Mesothelial cell of epicardium (in vitro differentiated cells): Measurements from ENCODE around the gene IDNK. TPM values are rescaled to one million over a fixed set of nuclear protein-coding genes. Genes with fewer than 3 reads are reported as not detected.

Source experiments
- DNase-seq, 2 experiments: peaks; one replicate each; pipeline ENCODE4 v3.0.0; 2021; ENCODE audit warnings: low spot score in 2 of 2; ENCODE audit not compliant: unreplicated experiment in 2 of 2
- H3K27ac Mint-ChIP-seq: 2 replicates; pipeline ENCODE4 v1.8.0; 2021; ENCODE audit warnings: mixed read lengths
- H3K27me3 Mint-ChIP-seq: 2 replicates; pipeline ENCODE4 v1.8.0; 2021; ENCODE audit warnings: low read depth, mixed read lengths
- H3K36me3 Mint-ChIP-seq: 2 replicates; pipeline ENCODE4 v1.8.0; 2021; ENCODE audit warnings: mixed read lengths
- H3K4me1 Mint-ChIP-seq: 2 replicates; pipeline ENCODE4 v1.8.0; 2021; ENCODE audit warnings: mixed read lengths
- H3K4me3 Mint-ChIP-seq: 2 replicates; pipeline ENCODE4 v1.8.0; 2021; ENCODE audit warnings: mild to moderate bottlenecking, moderate library complexity, mixed read lengths
- H3K9me3 Mint-ChIP-seq: 2 replicates; pipeline ENCODE4 v1.8.0; 2021; ENCODE audit warnings: mixed read lengths
- total RNA-seq: library from RNA; stranded (reverse); gene quantifications from 3 replicates; pipeline ENCODE4 v1.2.1, GENCODE V29; 2021
- TF ChIP-seq, protein P1 (sequence below): fragments of 200-600 bp; sonication (generic); IDR thresholded peaks from one replicate; pipeline ENCODE4 v1.5.0; 2021; ENCODE audit warnings: antibody characterized with exemption; ENCODE audit not compliant: unreplicated experiment

The IDNK gene
- total RNA-seq, 1 donor from 2014 or later, result 3.3 TPM

DNA sequence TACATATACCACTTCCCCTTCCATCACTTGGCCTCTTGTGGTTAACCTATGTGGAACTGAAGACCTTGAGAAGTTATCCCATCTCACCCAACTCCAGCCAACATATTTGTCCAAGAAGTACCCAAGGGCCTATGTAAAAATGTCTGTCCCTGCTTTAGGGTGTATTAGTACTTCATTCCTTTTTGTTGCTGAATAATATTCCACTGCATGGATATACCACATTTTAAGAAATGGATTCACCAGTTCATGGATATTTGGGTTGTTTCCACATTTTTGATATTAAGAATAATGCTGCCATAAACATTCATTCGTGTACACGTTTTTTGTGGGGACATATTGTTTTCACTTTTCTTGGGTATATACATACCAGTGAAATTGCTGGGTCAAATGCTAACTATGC, 28.6 kb downstream of the IDNK start:
- TF ChIP-seq, protein P1, sequence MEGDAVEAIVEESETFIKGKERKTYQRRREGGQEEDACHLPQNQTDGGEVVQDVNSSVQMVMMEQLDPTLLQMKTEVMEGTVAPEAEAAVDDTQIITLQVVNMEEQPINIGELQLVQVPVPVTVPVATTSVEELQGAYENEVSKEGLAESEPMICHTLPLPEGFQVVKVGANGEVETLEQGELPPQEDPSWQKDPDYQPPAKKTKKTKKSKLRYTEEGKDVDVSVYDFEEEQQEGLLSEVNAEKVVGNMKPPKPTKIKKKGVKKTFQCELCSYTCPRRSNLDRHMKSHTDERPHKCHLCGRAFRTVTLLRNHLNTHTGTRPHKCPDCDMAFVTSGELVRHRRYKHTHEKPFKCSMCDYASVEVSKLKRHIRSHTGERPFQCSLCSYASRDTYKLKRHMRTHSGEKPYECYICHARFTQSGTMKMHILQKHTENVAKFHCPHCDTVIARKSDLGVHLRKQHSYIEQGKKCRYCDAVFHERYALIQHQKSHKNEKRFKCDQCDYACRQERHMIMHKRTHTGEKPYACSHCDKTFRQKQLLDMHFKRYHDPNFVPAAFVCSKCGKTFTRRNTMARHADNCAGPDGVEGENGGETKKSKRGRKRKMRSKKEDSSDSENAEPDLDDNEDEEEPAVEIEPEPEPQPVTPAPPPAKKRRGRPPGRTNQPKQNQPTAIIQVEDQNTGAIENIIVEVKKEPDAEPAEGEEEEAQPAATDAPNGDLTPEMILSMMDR, result no peak
- Mint-ChIP-seq H3K4me3 (no peak overlapping the region), H3K27me3 (no peaks in the 10 kb centered on the region), H3K36me3 (peaks cover 55% of the 10 kb centered on the region), H3K4me1 (no peaks in the 10 kb centered on the region), H3K27ac (no peak overlapping the region), H3K9me3 (peaks cover 24% of the 10 kb centered on the region)
- no peak for DNase-seq

DNA sequence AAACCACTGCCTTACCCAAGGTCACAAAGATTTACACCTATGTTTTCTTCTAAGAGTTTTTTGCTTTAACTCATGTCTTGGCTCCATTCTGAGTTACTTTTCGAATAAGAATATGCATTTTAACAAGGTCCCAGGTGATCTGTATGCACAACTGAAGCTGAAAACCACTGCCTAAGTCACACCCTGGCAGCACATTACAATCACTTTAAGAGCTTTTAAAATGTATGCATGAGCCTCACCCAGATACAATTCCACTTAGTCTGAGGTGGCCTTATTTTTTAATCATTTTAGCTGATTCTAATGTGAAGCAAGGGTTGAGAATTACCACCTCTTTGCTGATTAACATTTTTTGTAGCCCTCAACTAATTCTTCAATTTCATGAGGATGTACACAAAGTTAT, 29.5 kb downstream of the IDNK start:
- Mint-ChIP-seq H3K27me3 (no peaks in the 10 kb centered on the region), H3K4me1 (no peaks in the 10 kb centered on the region), H3K36me3 (peaks cover 55% of the 10 kb centered on the region), H3K9me3 (peaks cover 24% of the 10 kb centered on the region), H3K27ac (no peak overlapping the region), H3K4me3 (no peak overlapping the region)
- TF ChIP-seq, protein P1, result no peak
- DNase-seq, result no peak

DNA sequence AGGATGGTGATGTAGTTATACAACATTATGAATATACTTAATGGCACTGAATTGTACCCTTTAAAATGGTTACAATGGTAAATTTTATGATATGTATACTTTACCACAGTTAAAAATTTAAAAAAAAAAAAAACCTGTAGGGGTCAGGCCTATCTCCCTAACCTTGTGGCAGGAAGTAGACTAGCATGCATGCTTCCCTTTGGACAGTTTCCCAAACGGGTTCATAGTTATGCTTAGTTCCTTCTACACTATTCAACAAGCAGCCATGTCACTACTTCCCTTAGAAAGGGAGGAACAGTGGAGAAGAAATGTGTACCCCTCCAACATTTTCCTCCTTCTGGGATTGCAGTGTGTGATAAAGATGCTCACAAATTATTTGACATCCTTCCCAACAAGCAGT, 32.5 kb downstream of the IDNK start:
- peaks cover 57% of the 10 kb centered on the region for H3K36me3 Mint-ChIP-seq

DNA sequence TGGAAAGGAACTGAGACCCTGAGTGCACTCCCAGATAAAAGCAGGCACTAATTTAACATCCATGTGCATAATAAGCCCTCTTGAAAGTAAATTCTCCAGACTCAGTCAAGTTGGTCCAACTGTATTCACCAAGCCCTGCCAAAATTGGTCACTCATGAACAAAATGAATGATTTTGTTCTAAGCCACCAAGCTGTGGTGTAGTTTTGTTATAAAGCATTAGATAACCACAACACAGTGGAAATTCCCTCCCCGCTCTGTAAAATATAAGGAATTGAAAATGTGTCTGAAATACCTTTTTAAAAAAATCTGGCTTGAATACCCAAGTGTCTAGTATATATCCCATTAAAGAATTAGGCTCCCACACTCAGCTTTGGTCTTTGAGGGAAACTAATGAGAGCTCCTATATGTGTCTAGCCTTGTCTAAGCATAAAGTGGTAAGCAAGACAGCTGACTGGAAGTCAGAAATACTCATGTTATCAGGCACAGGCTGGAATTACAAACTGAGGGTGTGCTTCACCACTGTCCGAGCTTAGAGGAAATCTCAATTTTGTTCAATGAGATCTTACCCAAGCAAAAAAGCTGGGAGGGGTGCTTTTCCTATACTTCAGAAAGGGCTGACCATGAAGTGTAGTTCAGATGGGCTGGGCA, 33.2 kb downstream of the IDNK start:
- Mint-ChIP-seq H3K27me3 (no peaks in the 10 kb centered on the region), H3K4me3 (no peak overlapping the region), H3K27ac (no peak overlapping the region), H3K4me1 (no peaks in the 10 kb centered on the region), H3K9me3 (peaks cover 24% of the 10 kb centered on the region), H3K36me3 (peaks cover 54% of the 10 kb centered on the region)
- no peak for DNase-seq
- TF ChIP-seq, protein P1, result no peak

More for the DNA sequence above, 32.5 kb downstream of the IDNK start:
- Mint-ChIP-seq H3K27me3 (no peaks in the 10 kb centered on the region), H3K4me3 (no peak overlapping the region), H3K9me3 (peaks cover 24% of the 10 kb centered on the region), H3K27ac (no peak overlapping the region), H3K4me1 (no peaks in the 10 kb centered on the region)
- TF ChIP-seq, protein P1, result no peak
- DNase-seq, result no peak

DNA sequence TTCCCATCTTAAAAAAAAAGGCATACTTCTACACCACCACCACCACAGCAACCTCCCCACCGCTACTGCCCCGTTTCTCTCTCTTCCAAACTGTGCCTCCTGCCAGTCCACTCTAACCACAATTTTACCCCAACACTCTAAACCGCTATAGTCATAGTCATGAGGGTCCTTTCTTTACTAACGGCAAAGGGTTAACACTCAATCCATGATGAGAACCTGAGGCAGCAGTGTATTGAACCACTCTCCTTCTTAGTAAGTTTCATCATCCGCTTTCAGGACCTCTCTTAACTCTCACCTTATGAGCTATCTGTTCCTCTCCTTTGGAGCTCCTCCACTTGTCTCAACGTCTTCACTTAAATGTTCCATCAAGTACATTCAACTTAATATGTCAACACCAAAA, 34.0 kb downstream of the IDNK start:
- Mint-ChIP-seq H3K27me3 (no peaks in the 10 kb centered on the region), H3K27ac (no peak overlapping the region), H3K36me3 (peaks cover 48% of the 10 kb centered on the region), H3K4me1 (no peaks in the 10 kb centered on the region), H3K9me3 (peaks cover 18% of the 10 kb centered on the region), H3K4me3 (no peak overlapping the region)
- no peak for DNase-seq
- TF ChIP-seq, protein P1, result no peak

DNA sequence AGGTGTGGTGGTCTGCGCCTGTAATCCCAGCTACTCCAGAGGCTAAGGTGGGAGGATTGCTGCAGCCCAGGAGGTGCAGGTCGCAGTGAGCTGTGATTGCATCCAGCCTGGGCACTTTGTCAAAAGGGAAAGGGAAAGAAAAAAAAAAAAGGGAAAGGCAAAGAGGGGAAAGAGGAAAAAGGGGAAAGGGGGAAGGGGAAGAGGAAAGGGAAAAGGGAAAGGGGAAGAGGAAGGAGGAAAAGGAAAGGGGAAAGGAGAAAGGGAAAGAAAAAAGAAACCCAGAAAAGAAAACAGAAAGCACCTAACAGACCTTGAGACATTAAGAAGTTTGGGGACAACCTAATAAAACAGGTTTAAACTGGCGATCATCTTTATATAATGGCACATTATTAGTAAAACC, 40.0 kb downstream of the IDNK start:
- DNase-seq, result no peak
- no peak overlapping the region for H3K4me3 Mint-ChIP-seq
- H3K9me3 Mint-ChIP-seq, result no peaks in the 10 kb centered on the region
- H3K27ac Mint-ChIP-seq, result no peak overlapping the region
- H3K4me1 Mint-ChIP-seq, result no peaks in the 10 kb centered on the region
- H3K36me3 Mint-ChIP-seq, result peaks cover 31% of the 10 kb centered on the region
- TF ChIP-seq, protein P1, result no peak
- no peaks in the 10 kb centered on the region for H3K27me3 Mint-ChIP-seq
